AG04450 (cell line): ENCODE measurements around the gene FMNL2. TPM values are rescaled to one million over a fixed set of nuclear protein-coding genes. Genes with fewer than 3 reads are reported as not detected.

Experiments
- CTCF ChIA-PET: fragments of 300-600, 350-600 bp; formaldehyde crosslinking; extraction: SDS; loops from one replicate; lab custom pipeline; 2022; ENCODE audit warnings: antibody characterized with exemption, inconsistent platforms; lab: Charles Lee
- POLR2A ChIA-PET: fragments of 350-600 bp; formaldehyde crosslinking; extraction: SDS; loops from one replicate; lab custom pipeline; 2021; ENCODE audit warnings: antibody characterized with exemption, inconsistent platforms; lab: Yijun Ruan, JAX
- DNase-seq: peaks from one replicate; pipeline ENCODE4 v3.0.0-alpha.2; 2011; ENCODE audit warnings: low read depth, low spot score
- H3K27ac ChIP-seq: one replicate; pipeline ENCODE4 v1.5.1; 2012; ENCODE audit warnings: low read depth, low read length, control low read depth
- H3K27me3 ChIP-seq: one replicate; pipeline ENCODE4 v1.6.0; 2012; ENCODE audit warnings: low read length; ENCODE audit not compliant: control insufficient read depth, insufficient read depth
- H3K4me3 ChIP-seq: 2 replicates; pipeline ENCODE4 v1.5.1; 2011; ENCODE audit warnings: mild to moderate bottlenecking, low read depth, low read length, control low read depth
- H3K9me3 ChIP-seq: 2 replicates; pipeline ENCODE4 v1.5.1; 2012; ENCODE audit warnings: low read length; ENCODE audit not compliant: control insufficient read depth, insufficient read depth
- CTCF ChIP-seq: IDR thresholded peaks from 2 replicates; pipeline ENCODE4 v1.5.1; 2011; ENCODE audit warnings: low read depth, low read length, control low read depth, inconsistent platforms
- polyA plus RNA-seq: library from polyadenylated mRNA; depleted of rRNA; stranded (reverse); fragments of >200 nt; gene quantifications from 2 replicates; pipeline ENCODE4 v1.2.3, GENCODE V29; 2011

The FMNL2 gene
- polyA plus RNA-seq, 1 experiment, result 22.0 TPM

GRCh38 chr2:152445375-152445774 lies 110.4 kb downstream of the FMNL2 start:
- Histone ChIP-seq H3K27me3 (no peaks in the 10 kb centered on the region), H3K27ac (peak overlapping the region; percentile 59), H3K9me3 (no peaks in the 10 kb centered on the region), H3K4me3 (no peak overlapping the region)
- ChIA-PET POLR2A (interaction anchor here (0.8 kb wide), 1 partner anchor 24 kb away, joined by 3 read pairs; no protein-coding TSS in a partner anchor), CTCF (interaction anchor here (0.6 to 1.6 kb wide), 2 partner anchors 189 to 191 kb away, joined by 3 to 6 read pairs; no protein-coding TSS in a partner anchor)
- TF ChIP-seq CTCF, result no peak
- no peak for DNase-seq

DNA sequence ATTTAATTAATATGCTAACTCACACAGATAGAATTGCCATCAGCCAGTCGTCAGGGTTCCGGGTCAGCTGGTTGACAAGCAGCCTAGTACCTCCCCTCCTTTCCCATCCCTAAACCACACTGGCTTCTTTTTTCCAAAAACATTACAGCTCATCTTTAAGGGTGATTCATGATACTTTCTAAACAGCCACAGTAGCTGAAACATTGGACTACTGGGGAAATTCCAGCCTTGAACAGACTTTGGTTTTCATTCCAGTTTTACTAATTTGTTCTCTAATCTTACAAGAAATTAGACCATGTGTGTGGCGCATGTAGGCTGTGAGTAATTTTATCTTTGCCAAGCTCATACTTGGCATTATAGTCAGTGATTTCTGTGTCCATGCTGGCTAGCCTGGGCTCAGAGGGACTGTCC lies 110.8 kb downstream of the FMNL2 start:
- no peak for TF ChIP-seq CTCF
- Histone ChIP-seq H3K9me3 (no peaks in the 10 kb centered on the region), H3K27ac (peak overlapping the region; percentile 59), H3K4me3 (no peak overlapping the region), H3K27me3 (no peaks in the 10 kb centered on the region)
- CTCF ChIA-PET, result interaction anchor here (1.6 kb wide), 1 partner anchor 190 kb away, joined by 6 read pairs; no protein-coding TSS in a partner anchor
- DNase-seq, result peak; percentile 51
- POLR2A ChIA-PET, result interaction anchor here (0.8 kb wide), 1 partner anchor 24 kb away, joined by 3 read pairs; no protein-coding TSS in a partner anchor

DNA sequence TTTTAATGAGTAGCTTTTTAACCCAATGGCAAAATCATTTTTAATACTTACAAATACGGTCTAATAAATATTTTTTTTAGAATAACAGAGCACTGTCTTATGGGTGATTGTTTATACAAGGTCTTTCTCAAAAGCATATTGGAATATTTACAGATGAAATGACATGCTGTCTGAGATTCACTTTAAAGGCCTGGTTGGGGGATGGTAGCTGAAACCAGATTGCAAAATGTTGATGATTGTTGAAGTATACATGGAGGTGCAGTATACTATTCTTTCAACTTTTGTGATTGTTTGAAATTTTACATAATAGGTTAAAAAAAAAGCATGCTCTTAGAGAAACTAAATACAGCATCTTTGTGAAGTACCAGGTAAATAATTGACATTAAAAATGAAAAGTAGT lies 111.2 kb downstream of the FMNL2 start:
- DNase-seq, result no peak
- Histone ChIP-seq H3K27ac (peak overlapping the region; percentile 59), H3K27me3 (no peaks in the 10 kb centered on the region), H3K9me3 (no peaks in the 10 kb centered on the region), H3K4me3 (no peak overlapping the region)
- POLR2A ChIA-PET, result interaction anchor here (0.8 kb wide), 1 partner anchor 25 kb away, joined by 3 read pairs; no protein-coding TSS in a partner anchor
- no peak for TF ChIP-seq CTCF
- CTCF ChIA-PET, result interaction anchor here (1.1 to 1.6 kb wide), 2 partner anchors 8 to 190 kb away, joined by 3 to 6 read pairs; no protein-coding TSS in a partner anchor

GRCh38 chr2:152447897-152448296 lies 112.9 kb downstream of the FMNL2 start:
- no peak overlapping the region for H3K4me3 ChIP-seq
- TF ChIP-seq CTCF, result no peak
- ChIA-PET POLR2A (no interaction called here), CTCF (interaction anchor here (0.6 kb wide), 1 partner anchor 81 kb away, joined by 4 read pairs; no protein-coding TSS in a partner anchor)
- H3K27ac ChIP-seq, result no peak overlapping the region
- DNase-seq, result no peak
- H3K9me3 ChIP-seq, result no peaks in the 10 kb centered on the region
- H3K27me3 ChIP-seq, result no peaks in the 10 kb centered on the region

DNA sequence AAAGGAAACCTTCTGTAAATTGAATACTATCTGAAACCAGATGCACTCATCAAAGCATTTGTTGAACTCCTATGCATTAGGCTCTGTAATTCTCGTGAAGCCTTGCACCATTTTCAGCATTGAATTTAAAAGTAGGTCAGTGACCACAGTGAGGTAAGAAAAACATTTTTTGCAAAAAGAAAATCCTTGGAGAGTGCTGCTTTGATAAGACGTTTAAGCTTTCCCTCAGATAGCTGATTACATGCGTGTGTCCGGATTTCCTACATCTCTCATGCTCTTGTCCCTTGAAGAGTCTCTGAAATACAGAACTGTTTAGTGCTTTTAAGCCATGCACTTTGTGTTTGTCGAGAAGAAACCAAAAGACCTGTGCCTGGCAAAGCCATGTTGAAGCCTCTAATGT lies 113.6 kb downstream of the FMNL2 start:
- no peak for TF ChIP-seq CTCF
- no peak overlapping the region for H3K4me3 ChIP-seq
- DNase-seq, result no peak
- H3K9me3 ChIP-seq, result no peaks in the 10 kb centered on the region
- ChIA-PET POLR2A (no interaction called here), CTCF (no interaction called here)
- H3K27ac ChIP-seq, result no peak overlapping the region
- no peaks in the 10 kb centered on the region for H3K27me3 ChIP-seq
